NOMO-1 (cell line): ENCODE data around the gene RNF126.
A peak's percentile ranks its signal among the peaks of the same experiment; 100 is the strongest.
"Not testable (repeated sequence)": the region's sequence is repeated elsewhere in the genome, so short reads cannot be mapped to it uniquely, and the experiment has no call there.

Source experiments
- DNase-seq, 2 experiments: peaks; one replicate each; lab custom pipeline; 2025; ENCODE audit not compliant: unreplicated experiment in 2 of 2; lab: John Stamatoyannopoulos, UW

The RNF126 gene

DNA sequence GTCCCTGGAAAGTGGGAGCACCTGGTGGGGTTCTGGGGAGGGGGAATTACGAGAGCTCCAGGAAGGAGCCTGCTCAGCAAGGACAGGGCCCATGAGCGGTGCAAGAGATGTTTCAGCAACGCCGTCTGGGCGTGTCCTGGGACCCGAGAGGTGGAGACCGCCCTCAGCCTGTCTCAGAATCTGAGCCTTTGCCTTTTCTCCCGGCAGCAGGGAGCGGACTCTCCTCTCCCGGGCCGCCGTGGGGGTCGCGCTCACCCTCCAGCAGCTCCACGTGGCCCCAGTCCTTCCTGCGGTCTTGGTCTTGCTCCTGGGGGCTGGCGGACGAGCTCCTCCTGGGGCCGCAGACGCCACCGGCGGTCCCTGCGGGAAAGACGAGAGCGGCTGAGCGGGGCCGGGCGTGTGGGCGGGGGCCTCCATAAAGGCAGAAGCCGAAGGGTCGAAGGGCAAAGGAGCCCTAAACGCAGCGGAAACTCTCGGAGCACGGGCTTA lies 30.4 kb downstream of the RNF126 start:
- DNase-seq, result peak; percentile 27 to 51

DNA sequence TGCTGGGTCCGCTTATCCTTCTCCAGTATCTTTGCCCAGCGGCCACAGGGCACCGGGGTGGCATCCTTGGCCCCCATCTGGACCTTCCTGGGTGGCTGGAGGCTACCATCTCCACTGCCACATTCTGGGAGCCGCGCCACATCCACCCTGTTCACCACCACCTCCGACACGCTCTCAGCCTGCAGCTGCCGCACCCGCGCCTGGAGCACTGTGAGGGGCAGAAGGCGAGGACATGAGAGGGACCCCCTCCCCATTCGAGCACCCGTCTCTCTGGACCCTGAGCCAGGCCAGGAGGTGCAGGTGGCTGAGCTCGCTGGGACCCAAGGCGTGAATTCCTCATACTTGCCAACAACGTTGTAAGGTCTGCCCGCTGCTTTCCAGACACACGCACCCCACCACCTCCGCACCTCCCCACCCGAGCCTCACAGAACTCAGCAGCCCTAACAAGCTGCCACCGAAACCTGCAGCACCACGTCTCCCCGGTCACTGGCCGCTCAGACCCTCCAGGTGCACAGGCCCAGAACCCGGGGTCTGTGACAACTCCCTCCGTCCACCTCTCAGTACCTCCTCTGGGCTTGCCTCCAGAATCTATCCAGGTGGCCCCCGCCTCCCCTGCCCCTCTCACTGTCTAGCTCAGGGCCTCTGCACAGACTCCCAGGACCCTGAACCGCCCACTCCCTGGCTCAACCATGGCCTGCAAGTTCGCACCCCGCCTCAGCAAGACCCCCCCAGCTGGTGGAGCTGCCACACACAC lies 32.9 kb downstream of the RNF126 start:
- DNase-seq, result no peak

DNA sequence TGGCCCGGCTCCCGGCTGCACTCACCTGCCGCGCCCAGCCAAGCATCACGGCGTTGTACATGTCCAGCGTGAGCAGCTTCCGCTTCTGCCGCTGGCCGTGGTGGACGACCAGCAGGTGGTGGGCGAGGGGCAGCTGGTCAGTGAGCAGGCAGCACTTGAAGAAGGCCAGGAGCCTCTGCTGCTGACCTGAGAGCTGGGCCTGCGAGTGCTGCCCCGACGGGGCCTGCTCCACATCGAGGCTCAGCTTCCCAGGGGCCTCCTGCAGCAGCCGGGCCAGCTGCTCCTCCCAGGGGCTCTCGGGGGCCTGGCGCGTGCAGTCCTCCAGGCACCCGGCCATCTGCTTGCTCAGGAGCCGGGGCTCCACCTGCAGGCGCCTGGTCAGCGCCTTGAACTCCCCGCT lies 33.5 kb downstream of the RNF126 start:
- not testable (repeated sequence) for DNase-seq

DNA sequence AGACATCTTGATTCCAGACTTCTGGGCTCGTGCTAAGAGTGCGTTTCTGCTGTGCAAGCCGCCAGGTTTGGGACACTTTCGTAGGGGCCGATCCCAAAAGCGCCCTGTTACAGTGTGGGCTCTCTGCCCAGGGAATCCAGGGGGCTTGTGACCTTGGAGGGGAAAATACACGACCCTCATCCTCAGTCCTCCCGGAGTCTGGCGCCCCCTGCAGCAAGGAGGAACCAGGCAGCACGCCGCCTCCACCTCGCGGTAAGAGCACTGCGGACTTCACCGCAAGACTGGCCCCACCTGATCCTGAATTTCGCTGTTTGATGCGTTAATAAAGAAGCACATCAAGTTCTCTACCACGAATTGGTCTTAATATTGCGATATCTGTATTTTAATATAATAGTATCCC lies 34.8 kb downstream of the RNF126 start:
- no peak for DNase-seq

DNA sequence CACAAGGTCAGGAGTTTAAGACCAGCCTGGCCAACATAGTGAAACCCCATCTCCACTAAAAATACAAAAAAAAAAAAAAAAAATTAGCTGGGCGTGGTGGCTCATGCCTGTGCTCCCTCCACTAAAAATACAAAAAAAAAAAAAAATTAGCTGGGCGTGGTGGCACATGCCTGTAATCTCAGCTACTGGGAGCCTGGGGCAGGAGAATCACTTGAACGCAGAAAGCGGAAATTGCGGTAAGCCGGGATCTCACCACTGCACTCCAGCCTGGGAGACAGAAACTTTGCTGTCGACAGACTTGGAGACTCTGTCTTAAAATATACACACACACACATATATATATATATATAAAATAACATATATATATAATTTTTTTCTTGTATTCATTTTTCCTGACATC lies 36.4 kb downstream of the RNF126 start:
- not testable (repeated sequence) for DNase-seq

DNA sequence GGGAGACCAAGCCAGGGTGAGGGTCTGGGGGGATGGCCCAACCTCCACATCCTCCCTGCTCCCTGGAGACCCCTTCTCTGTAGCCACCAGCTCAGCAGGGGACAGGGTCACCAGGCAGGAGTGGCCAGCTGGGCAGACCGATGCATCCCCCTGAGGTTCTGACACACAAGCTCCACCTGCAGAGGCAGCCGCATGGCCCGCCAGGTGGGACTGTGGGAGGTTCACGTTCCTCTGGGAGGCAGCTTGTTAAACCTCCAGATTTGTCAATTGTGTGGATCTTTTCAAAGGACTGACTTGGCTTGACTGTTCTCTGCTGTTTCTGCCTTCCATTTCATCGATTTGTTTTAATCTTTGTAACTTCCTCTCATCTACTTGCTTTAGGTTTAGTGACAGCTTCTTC lies 37.8 kb downstream of the RNF126 start:
- DNase-seq, result no peak

DNA sequence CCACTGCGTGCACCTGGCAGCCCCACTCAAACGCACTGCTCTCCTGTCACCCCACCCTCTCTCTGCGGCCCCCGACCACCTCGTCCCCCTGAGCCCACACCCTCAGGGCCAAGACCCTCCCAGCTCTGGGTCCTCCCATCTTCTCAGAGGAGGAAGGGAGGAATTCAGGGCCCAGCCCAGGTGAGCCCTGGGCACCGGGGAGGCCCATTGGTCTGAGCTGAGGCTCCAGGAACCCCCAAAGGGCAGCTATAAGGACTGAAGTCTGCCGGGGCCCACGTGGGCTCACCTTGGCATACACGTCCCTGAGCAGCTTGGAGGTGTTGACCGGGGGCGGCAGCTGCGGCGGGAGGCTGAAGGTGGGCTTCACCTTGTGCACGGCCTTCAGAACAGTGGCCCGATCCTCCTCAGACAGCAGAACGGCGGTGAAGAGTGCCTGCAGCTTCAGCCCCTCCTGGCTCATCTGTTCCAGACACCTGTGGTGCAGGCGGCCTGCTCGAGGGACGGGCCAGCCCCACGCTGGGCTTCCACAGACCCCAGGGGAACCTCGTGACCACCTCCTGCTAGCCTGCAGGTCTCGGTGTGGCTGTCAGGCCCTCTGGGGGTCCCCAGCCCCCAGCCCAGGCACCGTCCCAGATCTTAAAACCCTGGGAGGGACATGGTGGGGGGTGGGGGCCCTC lies 38.4 kb downstream of the RNF126 start:
- DNase-seq, result no peak

DNA sequence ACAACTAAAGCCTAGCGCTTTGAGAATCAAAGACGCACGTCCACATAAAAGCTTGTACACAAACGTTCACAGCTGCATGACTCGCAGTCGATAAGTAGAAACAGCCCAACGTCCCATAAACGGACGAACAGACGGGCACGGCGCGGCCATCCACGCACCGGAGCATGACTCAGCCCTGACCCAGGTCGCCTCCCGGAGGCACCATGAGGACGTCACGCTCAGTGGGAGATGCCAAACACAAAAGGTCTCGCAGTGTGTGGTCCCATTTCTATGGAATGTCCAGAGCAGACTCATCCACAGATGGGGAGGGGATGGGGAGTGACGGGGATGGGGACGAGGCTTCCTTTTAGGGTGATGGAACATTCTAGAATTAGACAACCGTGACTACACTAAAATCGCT lies 39.0 kb downstream of the RNF126 start:
- DNase-seq, result no peak

DNA sequence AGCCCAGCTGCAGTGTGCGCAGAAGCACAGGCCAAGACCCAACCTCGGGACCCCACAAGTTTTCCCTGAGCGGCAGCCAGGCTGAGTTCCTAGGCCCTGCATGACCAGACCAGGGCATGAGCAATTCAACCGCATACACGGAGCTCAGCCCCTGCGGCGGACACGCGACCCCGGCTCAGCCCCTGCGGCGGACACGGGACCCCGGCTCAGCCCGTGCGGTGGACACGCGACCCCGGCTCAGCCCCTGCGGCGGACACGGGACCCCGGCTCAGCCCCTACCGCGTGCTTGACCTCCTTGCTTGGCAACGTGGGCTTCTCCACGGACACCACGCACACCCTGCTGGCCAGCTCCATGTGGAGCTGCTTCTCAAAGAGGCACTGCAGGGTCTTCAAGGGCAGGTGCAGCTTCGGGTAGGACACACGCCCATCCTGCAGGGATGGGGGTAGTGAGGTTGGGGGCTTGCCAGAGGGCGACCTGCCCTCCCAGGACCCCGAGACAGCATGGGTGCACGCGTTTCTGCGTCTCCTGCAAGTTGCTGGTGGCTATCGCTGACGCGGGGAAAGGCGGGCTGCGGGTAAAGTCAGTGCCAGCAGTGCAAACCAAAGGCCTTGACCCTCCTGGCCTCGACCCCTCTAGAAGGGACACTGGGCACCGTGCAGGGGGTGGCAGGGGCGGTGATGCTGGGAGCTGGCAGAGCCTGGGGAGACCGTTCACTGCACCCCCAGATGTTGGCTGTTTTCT lies 39.7 kb downstream of the RNF126 start:
- DNase-seq, result no peak

DNA sequence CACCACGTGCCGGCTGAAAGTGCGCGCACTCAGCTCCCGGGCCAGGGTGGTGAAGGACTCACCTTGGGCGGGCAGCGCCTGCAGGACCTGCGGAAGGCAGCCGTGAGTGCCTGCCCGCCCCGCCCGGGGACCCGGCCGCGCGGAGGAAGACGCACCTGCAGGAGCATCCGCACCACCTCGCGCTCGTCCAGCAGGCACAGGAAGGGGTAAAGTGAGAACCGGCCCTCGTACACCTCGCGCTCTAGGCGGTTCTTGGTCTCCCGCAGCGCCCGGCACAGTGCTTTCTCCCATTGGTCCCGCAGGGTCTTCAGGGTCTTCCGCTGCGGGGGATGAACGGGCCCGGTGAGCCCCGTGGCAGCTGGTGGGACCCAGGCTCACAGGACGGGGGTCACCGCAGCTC lies 40.3 kb downstream of the RNF126 start:
- no peak for DNase-seq

DNA sequence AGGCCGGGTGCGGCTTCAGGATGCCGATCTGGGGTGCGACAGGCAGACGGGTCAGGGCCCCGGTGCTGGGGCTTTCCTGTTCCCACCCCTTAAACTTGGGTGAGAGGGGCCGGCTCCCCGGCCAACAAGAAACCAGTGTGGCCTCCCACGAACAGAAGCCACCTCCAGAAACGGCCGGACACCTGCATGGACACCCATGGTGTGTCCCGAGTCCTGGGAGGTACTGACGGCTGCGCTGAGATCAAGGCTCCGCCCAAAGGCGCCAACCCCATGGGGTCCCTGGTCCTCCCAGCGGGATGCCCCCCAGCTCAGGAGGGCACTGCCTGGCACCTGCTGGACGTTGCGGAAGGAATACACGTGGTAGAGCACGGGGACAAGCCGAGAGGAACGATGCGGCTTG lies 41.2 kb downstream of the RNF126 start:
- DNase-seq, result no peak

DNA sequence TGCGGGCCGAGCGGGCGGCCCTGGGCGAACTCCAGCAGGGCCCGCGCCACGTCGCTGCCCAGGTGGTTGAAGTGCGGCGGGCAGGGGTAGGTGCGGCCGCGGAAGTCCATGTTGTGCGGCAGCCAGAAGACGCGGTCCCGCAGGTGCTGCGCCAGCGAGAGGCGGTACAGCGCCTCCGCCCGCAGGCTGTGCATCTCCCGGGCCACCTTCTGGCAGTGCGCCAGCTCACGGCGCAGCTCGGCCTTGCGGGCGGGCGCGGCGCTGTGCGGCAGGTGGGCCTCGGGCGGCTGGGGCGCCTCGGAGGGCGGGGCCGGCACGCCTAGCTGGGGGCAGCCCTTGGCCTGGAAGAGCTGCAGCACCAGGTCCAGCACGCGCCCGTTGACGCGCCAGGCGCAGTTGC lies 41.8 kb downstream of the RNF126 start:
- not testable (repeated sequence) for DNase-seq

DNA sequence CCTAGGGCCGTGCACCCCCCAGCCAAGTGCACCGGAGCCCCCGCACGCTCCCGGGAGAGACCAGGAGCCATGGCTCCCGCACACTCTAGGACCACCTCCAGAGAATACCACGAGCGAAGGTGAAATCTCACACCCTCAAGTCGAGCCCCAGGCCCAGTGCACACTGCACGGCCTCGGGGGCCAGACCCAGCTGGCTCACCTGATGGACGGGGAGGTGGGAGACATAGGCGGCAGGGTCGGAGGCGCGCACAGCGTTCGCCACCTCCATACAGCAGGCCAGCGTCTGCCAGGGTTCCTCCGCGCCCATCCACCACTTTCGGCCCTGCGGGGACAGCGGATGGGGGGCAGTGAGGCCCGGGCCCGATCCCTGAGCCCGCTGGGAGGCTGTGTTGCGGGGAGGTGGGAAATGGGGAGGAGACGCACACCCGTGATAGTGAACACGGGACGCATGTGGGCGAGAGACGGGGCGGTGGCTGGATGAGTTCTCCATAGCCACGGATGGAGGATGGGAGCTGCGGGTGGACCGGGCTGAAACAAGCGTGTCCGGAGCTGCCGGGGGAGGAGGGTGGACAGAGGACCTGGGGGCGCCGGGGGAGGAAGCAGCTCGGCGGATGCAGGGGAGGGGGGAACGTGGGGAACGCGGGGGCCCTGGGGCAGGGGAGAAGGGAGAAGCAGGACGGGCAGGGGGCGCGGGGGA lies 42.7 kb downstream of the RNF126 start:
- DNase-seq, result no peak

DNA sequence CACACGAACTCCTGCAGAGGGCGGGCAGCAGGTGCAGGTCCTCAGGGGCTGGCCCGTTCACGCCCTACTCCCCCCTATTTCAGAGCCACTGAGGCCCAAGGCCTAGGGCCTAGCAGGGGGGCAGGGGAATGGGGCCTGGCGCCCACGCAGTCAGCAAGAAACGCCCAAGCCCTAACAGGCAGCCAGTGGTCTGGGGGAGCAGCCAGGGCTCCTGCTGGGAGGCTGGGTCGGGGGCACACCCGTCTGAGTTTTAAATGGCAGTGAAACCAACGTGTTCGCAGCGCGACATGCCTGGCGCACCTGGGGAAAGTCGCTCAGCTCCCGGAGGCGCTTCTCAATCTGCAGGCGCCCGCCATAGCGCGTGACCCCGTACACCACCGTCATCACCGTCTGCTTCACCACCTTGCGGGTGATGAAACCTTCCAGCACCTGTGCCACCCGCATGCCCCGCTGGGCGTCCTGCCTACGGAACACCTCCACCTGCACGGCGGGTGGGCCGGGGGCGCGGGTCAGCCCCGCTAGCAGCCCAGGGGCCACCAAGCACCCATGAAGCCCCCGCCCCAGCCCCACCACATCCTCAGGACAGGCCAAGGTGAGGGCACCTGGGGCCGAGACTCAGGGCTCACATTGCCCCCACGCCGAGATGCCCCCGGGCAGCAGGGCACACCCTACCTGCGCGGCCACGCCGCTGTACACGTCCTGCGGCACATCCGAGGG lies 43.6 kb downstream of the RNF126 start:
- no peak for DNase-seq

DNA sequence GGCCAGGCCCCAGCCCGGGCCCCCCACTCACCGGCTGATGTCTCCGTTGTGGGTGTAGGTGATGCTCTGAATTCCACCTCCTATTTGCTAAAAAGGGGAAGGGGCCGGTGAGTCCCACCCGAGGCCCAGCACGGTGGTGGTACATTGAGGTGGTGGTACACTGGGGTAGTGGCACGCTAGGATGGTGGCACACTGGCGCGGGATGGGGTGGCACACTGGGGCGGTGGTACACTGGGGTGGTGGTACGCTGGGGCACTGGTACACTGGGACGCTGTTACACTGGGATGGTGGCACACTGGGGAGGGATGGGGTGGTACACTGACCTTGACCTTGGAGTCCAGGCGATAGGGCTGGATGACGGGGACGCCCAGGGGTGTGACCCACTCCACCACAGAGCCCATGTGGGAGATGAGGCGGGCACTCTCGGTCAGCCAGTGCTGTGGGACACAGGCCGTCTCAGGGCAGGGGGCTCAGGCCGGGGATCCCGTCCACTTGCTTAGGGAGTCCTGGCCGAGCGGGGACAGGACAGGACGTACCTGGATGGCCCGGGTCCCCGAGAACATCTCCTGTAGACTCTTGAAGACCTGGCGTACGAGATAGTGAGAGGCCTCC lies 44.2 kb downstream of the RNF126 start:
- no peak for DNase-seq

DNA sequence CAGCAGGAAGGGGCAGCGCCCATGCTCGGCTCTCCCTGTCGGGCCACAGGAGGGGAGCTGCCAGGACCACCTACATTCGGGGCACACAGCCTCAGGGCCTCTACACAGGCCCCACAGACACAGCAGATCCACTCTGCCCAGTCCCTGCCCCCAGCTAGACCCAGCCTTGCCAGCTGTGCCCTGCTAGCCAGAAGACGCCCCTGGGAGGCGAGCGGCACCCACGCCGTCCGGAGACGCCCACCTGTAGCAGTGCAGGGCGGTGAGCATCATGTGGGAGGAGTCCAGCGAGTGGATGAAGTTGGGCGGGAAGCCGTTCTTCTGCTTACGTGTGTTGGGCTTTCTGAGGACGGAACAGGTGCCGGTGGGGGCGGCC lies 44.8 kb downstream of the RNF126 start:
- no peak for DNase-seq

DNA sequence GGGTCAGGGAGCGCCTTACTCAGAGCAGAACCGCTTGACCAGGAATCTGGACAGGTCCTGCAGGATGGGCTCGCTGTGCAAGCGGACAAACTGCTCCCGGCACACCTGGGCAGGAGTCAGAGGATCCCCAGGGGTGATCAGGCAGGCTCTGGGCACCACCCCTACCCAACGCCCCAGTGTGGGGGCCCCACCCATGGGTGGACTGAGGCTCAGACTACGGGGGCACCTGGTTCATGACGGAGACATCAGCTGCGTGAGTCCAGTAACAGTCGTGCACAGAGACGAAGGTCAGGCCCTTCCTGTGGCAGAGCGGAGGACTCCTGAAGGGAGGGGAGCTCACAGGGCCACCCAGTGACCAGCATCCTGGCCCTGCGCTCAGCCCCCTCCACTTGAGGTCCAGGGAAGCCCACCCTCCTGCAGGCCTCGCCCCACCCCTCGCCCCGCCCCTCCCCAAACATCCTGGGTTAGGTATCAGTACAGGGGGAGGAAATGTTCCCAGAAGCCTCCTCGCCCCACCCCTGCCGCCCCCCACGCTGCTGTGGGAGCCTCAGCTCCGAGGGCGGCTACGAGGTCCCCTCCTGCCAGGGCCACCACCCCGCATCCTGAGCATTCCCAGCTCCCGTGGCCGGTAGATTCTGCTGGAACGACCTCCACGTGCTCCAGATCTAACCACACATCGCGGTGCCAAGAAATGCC lies 45.3 kb downstream of the RNF126 start:
- DNase-seq, result no peak

DNA sequence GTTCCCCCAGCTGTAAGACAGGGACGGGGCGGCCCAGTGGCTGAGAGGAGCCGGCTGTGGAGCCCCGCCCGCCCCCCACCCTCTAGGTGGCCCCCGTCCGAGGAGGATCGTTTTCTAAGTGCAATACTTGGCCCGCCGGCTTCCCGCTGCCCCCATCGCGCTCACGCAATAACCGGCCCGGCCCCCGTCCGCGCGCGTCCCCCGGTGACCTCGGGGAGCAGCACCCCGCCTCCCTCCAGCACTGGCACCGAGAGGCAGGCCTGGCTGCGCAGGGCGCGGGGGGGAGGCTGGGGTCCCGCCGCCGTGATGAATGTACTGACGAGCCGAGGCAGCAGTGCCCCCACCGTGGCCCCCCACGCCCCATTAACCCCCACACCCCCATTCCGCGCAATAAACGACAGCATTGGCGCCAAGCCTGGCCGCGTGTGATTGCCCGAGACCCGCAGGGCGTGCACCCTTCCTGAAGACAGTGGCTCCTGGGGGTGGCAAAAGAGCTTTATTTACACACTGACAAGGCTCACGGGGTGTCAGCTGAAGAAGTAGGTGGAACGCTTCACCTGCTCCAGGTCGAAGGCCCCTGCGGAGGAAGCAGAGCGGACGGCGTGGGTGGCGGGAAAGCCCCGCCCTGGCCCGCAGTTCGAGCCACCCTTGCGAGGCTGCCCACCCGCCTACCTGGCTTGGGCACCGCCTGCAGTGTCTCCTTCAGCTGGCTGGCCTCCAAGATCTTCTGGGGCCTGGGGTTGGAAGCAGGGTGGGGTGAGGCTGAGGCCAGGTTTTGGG lies 46.1 kb downstream of the RNF126 start:
- no peak for DNase-seq
